Neural cell (in vitro differentiated cells): Measurements from ENCODE around the gene ABCA4. TPM values are rescaled to one million over a fixed set of nuclear protein-coding genes. Genes with fewer than 3 reads are reported as not detected.

ENCODE experiments used
- H2AFZ ChIP-seq: fragments of 200-600, 300-800 bp; sonication (generic), shearing (Covaris generic); 2 replicates; pipeline ENCODE4 v1.6.0; 2014; ENCODE audit warnings: low read depth, mild to moderate bottlenecking, antibody characterized with exemption, low read length, moderate library complexity
- H3F3A ChIP-seq: fragments of 200-600 bp; shearing (Covaris generic); 2 replicates; pipeline ENCODE4 v1.6.1; 2016; ENCODE audit warnings: mild to moderate bottlenecking, moderate library complexity, mixed read lengths, antibody characterized with exemption, low read length; ENCODE audit not compliant: insufficient read depth, poor library complexity, severe bottlenecking
- H3K27ac ChIP-seq: fragments of 200-600, 300-800 bp; sonication (generic), shearing (Covaris generic); 2 replicates; pipeline ENCODE4 v1.5.1; 2014; ENCODE audit warnings: mild to moderate bottlenecking, low read length, moderate library complexity
- H3K27me3 ChIP-seq: fragments of 300-800, 200-600 bp; sonication (generic), shearing (Covaris generic); 2 replicates; pipeline ENCODE4 v1.6.0; 2014; ENCODE audit warnings: mild to moderate bottlenecking, low read depth, low read length, moderate library complexity; ENCODE audit not compliant: insufficient read depth
- H3K36me3 ChIP-seq: fragments of 300-800, 200-600 bp; sonication (generic), shearing (Covaris generic); 2 replicates; pipeline ENCODE4 v1.5.1; 2014; ENCODE audit warnings: mild to moderate bottlenecking, antibody characterized with exemption, low read length, moderate library complexity; ENCODE audit not compliant: insufficient read depth
- H3K4me2 ChIP-seq: fragments of 300-800, 200-600 bp; sonication (generic), shearing (Covaris generic); 2 replicates; pipeline ENCODE4 v1.6.0; 2014; ENCODE audit warnings: mild to moderate bottlenecking, low read length
- H3K4me3 ChIP-seq: fragments of 300-800, 200-600 bp; sonication (generic), shearing (Covaris generic); 2 replicates; pipeline ENCODE4 v1.5.1; 2014; ENCODE audit warnings: mild to moderate bottlenecking, low read length, moderate library complexity
- H3K79me2 ChIP-seq: fragments of 200-600 bp; shearing (Covaris generic); replicated peaks from 2 replicates; pipeline ENCODE4 v1.6.0; 2014; ENCODE audit warnings: mild to moderate bottlenecking, low read length, moderate library complexity; ENCODE audit not compliant: insufficient read depth
- H3K9ac ChIP-seq: fragments of 300-800, 200-600 bp; sonication (generic), shearing (Covaris generic); 2 replicates; pipeline ENCODE4 v1.6.1; 2016; ENCODE audit warnings: mild to moderate bottlenecking, low read length, mixed read lengths
- H3K9me2 ChIP-seq: fragments of 200-600 bp; shearing (Covaris generic); 2 replicates; pipeline ENCODE4 v1.6.1; 2016; ENCODE audit warnings: mild to moderate bottlenecking, low read length, mixed read lengths; ENCODE audit not compliant: insufficient read depth
- H3K9me3 ChIP-seq: fragments of 200-600, 300-800 bp; sonication (generic), shearing (Covaris generic); 2 replicates; pipeline ENCODE4 v1.6.1; 2016; ENCODE audit warnings: mild to moderate bottlenecking, mixed run types, low read length, moderate library complexity, mixed read lengths
- H4K20me1 ChIP-seq: fragments of 200-600 bp; shearing (Covaris generic); 2 replicates; pipeline ENCODE4 v1.6.1; 2016; ENCODE audit warnings: mild to moderate bottlenecking, mixed run types; ENCODE audit not compliant: insufficient read depth
- EP300 ChIP-seq: fragments of 450-650 bp; conservative IDR thresholded peaks from 2 replicates; pipeline ENCODE4 v1.6.1; 2014; ENCODE audit warnings: antibody characterized with exemption, mild to moderate bottlenecking, moderate library complexity; ENCODE audit not compliant: poor library complexity, severe bottlenecking
- EZH2 ChIP-seq: fragments of 200-600, 300-800 bp; shearing (Covaris generic), sonication (generic); IDR thresholded peaks from 2 replicates; pipeline ENCODE4 v1.6.1; 2014; ENCODE audit warnings: antibody characterized with exemption, low read length, borderline replicate concordance, mild to moderate bottlenecking; ENCODE audit not compliant: insufficient read depth, poor library complexity, severe bottlenecking
- MXI1 ChIP-seq: fragments of 450-650 bp; conservative IDR thresholded peaks from 2 replicates; pipeline ENCODE4 v1.6.1; 2014; ENCODE audit warnings: antibody characterized with exemption, mild to moderate bottlenecking; ENCODE audit not compliant: poor library complexity, severe bottlenecking
- POLR2AphosphoS5 ChIP-seq: IDR thresholded peaks from 2 replicates; pipeline ENCODE4 v1.6.1; 2012
- RAD21 ChIP-seq: fragments of 450-650 bp; conservative IDR thresholded peaks from 2 replicates; pipeline ENCODE4 v1.6.1; 2014; ENCODE audit warnings: antibody characterized with exemption, mild to moderate bottlenecking, moderate library complexity
- SMC3 ChIP-seq: fragments of 450-650 bp; conservative IDR thresholded peaks from 2 replicates; pipeline ENCODE4 v1.6.1; 2014; ENCODE audit warnings: antibody characterized with exemption, mild to moderate bottlenecking, moderate library complexity; ENCODE audit not compliant: poor library complexity
- TAF1 ChIP-seq: IDR thresholded peaks from 2 replicates; pipeline ENCODE4 v1.6.1; 2012; ENCODE audit warnings: low read depth
- polyA plus RNA-seq: library from polyadenylated mRNA; depleted of rRNA; stranded (reverse); fragments of >200 nt; gene quantifications from 2 replicates; pipeline ENCODE4 v1.2.3, GENCODE V29; 2014
- TF ChIP-seq, protein P1 (sequence below): fragments of 450-650 bp; IDR thresholded peaks from 2 replicates; pipeline ENCODE4 v1.5.1; 2014; ENCODE audit warnings: antibody characterized with exemption, mild to moderate bottlenecking, moderate library complexity; ENCODE audit not compliant: poor library complexity, severe bottlenecking
- TF ChIP-seq, protein P2 (sequence below): IDR thresholded peaks from 2 replicates; pipeline ENCODE4 v1.6.1; 2012; ENCODE audit warnings: borderline replicate concordance

ABCA4 gene
- polyA plus RNA-seq, 1 donor from 2014 or later = not detected

DNA sequence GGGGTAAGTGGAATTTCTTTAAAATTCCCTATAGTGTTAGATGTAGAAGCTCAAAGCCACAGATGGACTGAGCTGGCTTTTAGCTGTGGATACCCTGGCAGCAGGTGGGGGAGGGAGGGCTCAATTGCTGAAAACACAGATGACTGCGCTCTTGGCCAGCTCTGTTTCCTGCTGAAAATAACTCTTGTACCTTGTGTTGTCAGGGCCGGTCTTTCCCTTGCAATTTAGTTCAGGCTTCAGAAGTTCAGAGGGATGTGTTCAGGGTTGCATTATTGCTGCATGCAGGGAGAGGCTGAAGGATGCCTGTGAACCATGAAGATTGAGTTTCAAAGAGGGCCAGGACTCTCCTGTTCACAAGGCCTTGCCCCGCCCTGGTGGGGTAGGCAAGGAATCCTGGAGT is 153.6 kb downstream of the ABCA4 start:
- TF ChIP-seq, protein P1, sequence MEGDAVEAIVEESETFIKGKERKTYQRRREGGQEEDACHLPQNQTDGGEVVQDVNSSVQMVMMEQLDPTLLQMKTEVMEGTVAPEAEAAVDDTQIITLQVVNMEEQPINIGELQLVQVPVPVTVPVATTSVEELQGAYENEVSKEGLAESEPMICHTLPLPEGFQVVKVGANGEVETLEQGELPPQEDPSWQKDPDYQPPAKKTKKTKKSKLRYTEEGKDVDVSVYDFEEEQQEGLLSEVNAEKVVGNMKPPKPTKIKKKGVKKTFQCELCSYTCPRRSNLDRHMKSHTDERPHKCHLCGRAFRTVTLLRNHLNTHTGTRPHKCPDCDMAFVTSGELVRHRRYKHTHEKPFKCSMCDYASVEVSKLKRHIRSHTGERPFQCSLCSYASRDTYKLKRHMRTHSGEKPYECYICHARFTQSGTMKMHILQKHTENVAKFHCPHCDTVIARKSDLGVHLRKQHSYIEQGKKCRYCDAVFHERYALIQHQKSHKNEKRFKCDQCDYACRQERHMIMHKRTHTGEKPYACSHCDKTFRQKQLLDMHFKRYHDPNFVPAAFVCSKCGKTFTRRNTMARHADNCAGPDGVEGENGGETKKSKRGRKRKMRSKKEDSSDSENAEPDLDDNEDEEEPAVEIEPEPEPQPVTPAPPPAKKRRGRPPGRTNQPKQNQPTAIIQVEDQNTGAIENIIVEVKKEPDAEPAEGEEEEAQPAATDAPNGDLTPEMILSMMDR = no peak
- TF ChIP-seq, protein P2, sequence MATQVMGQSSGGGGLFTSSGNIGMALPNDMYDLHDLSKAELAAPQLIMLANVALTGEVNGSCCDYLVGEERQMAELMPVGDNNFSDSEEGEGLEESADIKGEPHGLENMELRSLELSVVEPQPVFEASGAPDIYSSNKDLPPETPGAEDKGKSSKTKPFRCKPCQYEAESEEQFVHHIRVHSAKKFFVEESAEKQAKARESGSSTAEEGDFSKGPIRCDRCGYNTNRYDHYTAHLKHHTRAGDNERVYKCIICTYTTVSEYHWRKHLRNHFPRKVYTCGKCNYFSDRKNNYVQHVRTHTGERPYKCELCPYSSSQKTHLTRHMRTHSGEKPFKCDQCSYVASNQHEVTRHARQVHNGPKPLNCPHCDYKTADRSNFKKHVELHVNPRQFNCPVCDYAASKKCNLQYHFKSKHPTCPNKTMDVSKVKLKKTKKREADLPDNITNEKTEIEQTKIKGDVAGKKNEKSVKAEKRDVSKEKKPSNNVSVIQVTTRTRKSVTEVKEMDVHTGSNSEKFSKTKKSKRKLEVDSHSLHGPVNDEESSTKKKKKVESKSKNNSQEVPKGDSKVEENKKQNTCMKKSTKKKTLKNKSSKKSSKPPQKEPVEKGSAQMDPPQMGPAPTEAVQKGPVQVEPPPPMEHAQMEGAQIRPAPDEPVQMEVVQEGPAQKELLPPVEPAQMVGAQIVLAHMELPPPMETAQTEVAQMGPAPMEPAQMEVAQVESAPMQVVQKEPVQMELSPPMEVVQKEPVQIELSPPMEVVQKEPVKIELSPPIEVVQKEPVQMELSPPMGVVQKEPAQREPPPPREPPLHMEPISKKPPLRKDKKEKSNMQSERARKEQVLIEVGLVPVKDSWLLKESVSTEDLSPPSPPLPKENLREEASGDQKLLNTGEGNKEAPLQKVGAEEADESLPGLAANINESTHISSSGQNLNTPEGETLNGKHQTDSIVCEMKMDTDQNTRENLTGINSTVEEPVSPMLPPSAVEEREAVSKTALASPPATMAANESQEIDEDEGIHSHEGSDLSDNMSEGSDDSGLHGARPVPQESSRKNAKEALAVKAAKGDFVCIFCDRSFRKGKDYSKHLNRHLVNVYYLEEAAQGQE = no peak
- no peak for TF ChIP-seq MXI1
- TF ChIP-seq SMC3 = no peak
- TF ChIP-seq EP300 = no peak
- no peak for TF ChIP-seq POLR2AphosphoS5
- no peak for TF ChIP-seq TAF1

DNA sequence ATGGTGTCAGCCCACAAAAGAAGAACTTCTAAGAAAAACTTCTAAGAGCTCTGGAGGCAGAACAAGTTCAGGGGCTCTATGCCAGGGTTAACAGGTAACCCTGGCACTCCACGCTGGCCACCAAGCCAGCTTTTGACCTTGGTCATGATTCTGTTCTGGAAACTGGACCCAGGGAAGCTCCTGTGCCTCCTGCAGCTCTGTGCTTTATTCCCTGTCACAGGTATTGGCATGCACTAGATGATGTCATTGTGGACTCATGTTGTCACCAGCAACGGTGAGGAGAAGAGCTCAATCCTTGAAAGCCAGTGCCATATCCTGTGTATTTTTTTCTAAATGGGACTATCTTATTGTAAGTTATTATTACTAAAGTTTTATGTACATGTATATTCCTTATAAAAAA is 155.1 kb downstream of the ABCA4 start:
- Histone ChIP-seq H3K9ac (no peak overlapping the region), H3K27ac (no peak overlapping the region), H3F3A (no peaks in the 10 kb centered on the region), H2AFZ (no peak overlapping the region), H4K20me1 (no peaks in the 10 kb centered on the region), H3K4me2 (no peak overlapping the region), H3K36me3 (no peaks in the 10 kb centered on the region), H3K79me2 (no peaks in the 10 kb centered on the region), H3K4me3 (no peak overlapping the region), H3K9me2 (no peaks in the 10 kb centered on the region), H3K9me3 (no peaks in the 10 kb centered on the region), H3K27me3 (no peaks in the 10 kb centered on the region)
- TF ChIP-seq, protein P1 = no peak
- TF ChIP-seq MXI1 = no peak
- TF ChIP-seq EZH2 = no peak
- no peak for TF ChIP-seq POLR2AphosphoS5
- TF ChIP-seq, protein P2 = no peak
- no peak for TF ChIP-seq TAF1
- no peak for TF ChIP-seq RAD21
- TF ChIP-seq SMC3 = no peak
- no peak for TF ChIP-seq EP300

More for the DNA sequence above, 153.6 kb downstream of the ABCA4 start:
- Histone ChIP-seq H3K4me2 (no peak overlapping the region), H4K20me1 (no peaks in the 10 kb centered on the region), H3K36me3 (no peaks in the 10 kb centered on the region), H3K4me3 (no peak overlapping the region), H3K9me3 (no peaks in the 10 kb centered on the region), H2AFZ (no peak overlapping the region), H3F3A (no peaks in the 10 kb centered on the region), H3K9ac (no peak overlapping the region), H3K27me3 (no peaks in the 10 kb centered on the region), H3K27ac (no peak overlapping the region), H3K79me2 (no peaks in the 10 kb centered on the region), H3K9me2 (no peaks in the 10 kb centered on the region)
